HG03064 (cell line): ENCODE data around the gene MRPS34.

Experiments
- ATAC-seq: cut with Tn5 transposase; IDR thresholded peaks from one replicate; pipeline ENCODE4 v1.9.1; 2021; ENCODE audit warnings: low read depth; ENCODE audit not compliant: unreplicated experiment

The MRPS34 gene

DNA sequence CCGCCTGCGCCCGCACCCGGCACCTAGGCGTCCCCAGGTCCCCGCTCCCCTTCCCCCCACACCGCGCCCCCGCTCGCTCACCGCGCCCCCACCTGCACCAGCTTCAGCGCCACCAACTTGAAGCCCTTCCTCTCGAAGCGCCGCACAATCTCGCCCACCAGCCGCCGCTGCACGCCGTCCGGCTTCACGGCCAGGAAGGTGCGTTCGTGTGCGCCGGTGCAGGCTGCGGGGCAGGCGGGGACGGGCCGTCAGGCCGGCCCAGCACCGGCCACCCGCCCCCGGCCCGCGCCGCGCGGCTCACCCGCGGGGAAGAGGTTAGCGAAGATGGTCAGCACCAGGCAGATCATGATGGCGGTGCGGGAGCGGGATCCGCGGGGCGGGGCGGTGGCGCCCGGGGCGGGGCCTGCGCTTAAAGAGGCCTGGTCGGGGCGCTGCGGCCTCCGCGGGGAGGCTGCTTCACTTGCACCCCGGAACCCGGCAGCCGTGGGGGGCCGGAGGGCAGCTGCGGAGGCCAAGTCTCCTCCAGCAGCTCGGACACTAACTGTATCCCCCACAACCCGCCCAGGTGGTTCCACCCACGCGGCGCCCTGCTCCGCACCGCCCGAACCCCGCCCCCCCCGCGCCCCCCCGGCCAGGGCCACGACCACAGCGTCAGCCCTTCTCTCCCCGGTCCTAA is 1.6 kb downstream of the MRPS34 start, which contains the start of gene NME3:
TSS of gene NME3 (minus strand) at position 356 of the 676 bp plus-strand sequence. CDS start at position 347, 9 bp downstream.
- no peak for ATAC-seq

DNA sequence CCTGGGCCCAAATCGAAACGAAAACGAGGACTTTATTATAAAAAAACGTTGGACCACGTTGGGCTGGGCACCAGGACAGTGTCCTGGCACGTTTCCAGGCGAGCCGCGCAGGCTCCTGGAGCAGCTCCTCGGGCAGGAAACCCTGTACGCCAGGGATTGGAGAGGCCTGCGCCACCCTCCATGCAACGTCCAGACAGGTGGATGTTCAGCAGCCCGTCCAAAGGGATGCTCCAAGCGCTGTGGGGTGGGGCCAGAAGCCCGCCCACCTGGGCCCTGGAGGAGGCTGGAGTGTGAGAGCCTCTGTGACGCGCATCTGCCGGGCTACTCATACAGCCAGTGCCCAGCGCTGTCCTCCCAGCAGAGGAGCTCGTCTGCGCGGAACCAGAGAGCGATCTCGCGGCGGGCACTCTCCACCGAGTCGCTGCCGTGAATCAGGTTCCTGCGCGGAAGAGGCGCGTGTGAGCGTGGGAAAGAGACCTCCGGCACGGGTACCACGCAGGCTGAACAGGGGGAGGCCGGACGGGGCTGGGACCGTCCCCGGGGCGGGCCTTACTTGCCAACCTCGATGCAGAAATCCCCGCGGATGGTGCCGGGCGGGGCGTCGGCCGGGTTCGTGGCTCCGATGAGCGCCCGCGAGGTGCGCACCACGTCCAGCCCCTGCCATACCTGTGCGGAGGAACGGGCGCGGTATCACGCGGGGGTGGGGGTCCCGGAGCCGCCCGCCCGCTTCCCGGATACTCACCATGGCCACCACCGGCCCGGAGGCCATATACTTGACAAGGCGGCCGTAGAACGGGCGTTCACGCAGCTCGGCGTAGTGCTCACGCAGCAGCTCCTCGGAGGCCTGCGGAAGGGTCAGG is 2.4 kb downstream of the MRPS34 start:
- no peak for ATAC-seq

DNA sequence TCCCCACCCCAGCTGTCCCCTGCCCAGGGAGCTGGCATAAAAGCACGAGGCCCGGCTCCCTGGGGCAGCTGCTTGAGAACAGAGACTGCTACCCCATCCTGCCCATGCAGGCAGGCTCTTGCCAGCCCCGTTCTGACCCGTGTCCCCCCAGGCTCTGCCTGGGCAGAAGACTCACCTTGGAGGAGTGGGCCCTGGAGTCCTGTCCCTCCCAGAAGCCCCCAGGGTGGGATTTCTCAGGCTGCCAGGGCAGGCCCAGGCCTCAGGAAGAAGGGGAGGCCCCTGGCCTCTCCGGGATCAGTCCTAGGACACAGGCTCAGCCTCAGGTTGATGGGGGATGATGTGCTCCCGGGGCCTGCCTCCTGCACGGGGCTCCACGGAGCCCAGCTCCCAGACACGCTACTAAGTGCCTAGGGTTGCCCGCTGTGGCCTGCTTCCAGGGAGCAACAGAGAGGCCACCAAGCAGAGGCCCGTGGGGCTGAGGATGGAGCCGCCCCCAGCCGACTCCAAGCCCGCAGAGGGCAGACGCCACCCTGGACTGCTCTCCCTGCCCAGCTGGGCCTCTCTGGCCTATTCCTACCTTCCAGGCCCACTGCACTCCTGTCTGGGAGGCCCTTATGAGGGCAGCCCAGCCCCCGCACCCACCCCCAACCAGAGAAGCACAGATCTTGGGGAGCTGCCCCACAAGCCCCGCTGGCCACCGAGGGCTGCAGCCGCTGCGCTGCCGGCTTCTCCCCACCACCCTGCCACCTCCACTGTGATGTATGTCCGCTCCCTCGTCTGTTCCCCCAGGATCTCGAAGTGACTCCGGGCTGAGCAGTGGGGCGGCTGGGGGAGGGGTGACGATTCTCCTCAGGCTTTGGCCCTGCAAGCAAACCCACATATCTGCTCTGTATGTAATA is 3.3 kb downstream of the MRPS34 start:
- ATAC-seq = no peak

DNA sequence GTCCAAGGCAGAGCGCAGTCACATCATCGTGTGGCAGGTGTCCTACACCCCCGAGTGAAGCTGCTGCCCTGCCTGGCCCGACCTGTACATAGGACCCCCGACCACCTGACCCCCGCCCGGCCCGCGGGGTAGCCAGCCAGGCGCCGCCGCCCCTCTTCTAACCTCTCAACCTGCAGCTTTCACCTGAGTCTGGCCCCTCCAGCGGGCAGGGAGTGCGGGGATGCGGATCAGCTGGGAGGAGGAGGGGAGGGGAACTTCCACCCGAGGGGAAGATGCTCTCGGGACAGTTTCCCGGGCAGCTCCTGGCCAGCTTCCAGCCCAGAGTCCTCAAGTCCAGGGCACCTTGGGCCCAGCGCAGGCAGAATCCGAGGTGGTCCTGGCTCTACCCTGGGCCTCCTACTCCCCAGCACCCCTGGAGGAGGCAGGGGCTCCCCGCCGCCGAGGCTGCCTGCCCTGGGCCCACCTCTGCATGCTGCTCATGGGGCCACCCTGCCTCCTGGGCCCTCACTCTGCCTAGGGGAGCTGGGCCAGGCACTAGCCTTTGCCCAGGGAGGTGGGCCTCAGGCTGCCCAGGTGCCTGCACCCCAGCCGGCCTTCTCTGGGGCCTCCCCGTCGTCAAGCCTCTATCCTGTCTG is 4.0 kb downstream of the MRPS34 start:
- ATAC-seq = no peak

DNA sequence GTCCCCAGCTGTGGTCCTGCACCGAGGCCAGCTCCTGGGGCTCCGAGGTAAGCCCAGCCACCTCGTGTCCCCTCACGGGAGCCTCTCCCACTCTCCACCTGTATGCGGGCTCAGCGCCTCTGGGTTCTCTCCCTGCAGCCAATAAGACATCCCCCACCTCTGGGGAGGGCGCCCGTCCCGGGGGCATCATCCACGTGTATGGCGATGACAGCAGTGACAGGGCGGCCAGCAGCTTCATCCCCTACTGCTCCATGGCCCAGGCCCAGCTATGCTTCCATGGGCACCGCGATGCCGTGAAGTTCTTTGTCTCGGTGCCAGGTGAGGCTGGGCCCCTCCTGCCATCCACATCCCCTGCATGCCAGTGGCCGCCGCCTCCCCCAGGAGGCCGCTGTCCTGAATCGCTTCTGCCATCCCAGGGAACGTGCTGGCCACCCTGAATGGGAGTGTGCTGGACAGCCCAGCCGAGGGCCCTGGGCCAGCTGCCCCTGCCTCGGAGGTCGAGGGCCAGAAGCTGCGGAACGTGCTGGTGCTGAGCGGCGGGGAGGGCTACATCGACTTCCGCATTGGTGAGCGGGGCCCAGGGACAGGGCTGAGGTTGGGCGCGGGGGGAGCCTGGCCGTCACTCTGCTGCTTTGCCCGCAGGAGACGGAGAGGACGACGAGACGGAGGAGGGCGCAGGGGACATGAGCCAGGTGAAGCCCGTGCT is 4.7 kb downstream of the MRPS34 start:
- no peak for ATAC-seq

DNA sequence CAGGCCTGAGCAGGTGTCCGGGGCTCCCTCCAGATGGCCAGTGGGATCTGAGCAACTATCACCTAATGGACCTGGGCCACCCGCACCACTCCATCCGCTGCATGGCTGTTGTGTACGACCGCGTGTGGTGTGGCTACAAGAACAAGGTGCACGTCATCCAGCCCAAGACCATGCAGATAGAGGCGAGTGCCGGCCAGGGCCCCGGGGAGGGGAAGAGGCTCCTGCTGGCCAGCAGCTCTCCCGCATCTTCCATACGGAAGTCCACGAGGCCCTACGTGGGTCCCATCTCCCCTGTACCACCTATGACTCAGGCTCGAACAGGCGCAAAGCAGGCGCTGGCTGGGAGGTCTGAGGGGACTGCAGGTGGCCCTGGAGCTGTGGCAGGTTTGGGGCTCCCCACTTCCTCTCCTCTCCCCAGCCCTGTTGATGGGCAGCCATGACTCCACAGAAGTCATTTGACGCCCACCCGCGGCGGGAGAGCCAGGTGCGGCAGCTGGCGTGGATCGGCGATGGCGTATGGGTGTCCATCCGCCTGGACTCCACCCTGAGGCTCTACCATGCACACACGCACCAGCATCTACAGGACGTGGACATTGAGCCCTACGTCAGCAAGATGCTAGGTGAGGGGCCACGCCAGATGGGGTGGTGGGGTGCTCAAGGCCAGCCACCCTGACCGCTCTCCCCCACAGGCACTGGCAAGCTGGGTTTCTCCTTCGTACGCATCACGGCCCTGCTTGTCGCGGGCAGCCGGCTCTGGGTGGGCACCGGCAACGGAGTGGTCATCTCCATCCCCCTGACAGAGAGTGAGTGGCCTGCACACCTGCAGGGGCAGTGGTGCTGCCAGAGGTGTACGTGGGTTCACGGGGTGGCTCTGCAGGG is 5.6 kb downstream of the MRPS34 start:
- no peak for ATAC-seq

DNA sequence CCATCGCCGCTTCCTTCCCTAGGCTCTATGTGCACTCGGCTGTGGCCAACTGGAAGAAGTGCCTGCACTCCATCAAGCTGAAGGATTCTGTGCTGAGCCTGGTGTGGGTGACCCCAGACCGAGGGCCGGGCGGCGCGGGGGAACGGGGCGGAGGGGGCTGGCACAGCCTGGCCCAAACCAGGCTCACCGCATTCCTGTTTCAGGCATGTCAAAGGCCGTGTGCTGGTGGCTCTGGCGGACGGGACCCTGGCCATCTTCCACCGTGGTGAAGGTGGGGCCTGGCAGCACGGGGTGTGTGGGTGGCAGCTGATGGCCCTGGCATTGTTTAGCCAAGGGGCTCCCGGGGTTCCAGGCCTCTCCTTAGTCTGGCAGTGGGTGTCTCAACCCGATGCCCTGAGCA is 6.2 kb downstream of the MRPS34 start:
- no peak for ATAC-seq

DNA sequence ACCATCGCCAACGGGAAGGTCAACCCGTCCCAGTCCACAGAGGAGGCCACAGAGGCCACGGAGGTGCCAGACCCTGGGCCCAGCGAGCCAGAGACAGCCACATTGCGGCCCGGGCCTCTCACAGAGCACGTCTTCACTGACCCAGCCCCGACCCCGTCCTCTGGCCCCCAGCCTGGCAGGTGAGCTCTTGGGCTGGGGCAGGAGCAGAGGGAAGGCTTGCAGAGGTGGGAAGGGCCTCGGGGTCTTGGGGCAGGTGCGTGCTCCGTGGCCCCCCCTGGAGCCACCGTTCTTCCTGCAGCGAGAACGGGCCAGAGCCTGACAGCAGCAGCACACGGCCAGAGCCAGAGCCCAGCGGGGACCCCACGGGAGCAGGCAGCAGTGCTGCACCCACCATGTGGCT is 6.7 kb downstream of the MRPS34 start:
- no peak for ATAC-seq

DNA sequence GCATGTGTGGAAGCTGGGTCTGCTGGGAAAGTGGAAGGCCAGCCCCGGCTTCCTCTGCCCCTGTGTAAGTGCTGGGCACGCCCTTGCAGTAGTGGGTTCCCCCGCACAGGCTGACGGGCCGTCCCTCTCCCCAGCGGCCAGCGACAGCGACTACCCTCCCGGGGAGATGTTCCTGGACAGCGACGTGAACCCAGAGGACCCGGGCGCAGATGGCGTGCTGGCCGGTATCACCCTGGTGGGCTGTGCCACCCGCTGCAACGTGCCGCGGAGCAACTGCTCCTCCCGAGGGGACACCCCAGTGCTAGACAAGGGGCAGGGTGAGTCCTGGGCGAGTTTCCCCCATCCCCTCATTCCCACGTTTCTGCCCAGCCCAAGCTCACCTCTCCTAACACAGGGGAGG is 7.1 kb downstream of the MRPS34 start:
- no peak for ATAC-seq

DNA sequence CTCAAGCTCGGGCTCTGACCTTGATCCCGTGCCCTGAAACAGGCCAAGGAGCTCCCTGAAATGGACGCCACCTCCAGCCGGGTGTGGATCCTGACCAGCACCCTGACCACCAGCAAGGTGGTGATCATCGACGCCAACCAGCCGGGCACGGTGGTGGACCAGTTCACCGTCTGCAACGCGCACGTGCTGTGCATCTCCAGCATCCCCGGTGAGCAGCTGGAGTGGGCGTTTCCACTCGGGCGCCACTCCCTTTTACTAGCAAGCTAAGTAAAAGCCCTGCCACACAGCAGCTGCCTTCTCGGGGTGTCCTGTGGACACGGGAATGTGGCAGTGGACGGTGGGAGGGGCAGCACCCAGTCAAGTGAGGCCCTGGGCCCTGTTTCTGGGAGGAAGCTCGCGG is 8.0 kb downstream of the MRPS34 start:
- no peak for ATAC-seq

DNA sequence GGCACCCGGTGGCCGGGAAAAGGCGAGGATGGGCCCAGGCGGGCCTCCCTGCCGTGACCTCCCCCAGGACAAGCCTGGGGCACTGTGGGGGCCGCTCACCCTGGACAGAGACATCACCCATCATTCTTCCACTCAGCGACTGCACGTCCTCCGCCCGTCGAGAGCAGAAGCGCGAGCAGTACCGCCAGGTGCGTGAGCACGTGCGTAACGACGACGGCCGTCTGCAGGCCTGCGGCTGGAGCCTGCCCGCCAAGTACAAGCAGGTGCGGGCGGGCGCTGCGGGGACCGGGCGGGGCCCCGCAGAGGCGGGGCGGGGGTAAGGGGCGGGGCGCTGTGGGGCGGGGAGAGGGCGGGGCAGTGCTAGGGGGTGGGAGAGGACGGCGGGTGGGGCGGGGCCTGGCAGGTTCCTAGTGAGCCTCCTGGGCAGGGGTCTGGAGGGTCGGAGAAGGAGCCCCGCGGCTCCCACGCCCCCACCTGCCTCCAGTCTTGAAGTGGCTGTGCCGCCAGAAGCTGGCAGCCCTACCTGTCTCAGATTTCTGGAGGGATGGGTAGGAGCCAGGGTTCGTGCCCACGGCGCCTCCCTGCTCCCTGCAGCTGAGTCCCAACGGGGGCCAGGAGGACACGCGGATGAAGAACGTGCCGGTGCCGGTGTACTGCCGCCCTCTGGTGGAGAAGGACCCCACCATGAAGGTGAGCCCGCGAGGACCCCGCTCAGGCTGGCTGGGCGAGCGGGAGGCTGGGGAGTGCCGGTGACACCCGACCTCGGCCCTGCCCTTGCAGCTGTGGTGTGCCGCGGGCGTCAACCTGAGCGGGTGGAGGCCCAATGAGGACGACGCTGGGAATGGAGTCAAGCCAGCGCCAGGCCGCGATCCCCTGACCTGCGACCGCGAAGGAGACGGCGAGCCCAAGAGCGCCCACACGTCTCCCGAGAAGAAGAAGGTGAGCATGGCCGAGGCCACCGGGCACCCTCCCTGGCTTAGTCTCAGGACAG is 9.1 kb downstream of the MRPS34 start:
- ATAC-seq = no peak

DNA sequence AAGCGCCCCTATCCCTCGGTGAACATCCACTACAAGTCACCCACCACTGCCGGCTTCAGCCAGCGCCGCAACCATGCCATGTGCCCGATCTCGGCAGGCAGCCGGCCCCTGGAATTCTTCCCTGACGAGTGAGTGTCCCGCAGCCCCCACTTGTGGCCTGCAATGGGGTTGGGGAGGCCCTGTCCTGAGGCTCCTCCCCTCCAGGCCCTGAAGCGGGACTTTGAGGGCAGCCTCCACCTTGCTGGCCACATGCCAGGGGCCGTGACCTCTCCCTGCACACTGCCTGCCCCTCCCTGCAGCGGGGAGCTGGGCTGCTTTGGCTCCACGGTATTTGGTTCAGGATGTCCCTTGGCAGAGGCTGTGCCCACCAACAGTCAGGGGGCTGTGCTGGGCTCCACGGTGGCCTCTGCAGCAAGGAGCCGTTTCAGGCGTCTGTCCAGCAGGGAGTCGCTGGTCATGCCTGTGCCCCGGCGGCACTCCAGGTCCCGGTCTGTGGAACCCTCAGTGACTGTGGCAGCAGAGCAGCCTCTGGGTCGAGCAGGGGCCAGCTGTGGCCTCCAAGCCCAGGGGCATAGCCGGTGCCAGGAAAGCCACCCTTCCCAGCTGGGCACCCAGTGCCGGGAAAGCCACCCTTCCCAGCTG is 9.9 kb downstream of the MRPS34 start:
- no peak for ATAC-seq

DNA sequence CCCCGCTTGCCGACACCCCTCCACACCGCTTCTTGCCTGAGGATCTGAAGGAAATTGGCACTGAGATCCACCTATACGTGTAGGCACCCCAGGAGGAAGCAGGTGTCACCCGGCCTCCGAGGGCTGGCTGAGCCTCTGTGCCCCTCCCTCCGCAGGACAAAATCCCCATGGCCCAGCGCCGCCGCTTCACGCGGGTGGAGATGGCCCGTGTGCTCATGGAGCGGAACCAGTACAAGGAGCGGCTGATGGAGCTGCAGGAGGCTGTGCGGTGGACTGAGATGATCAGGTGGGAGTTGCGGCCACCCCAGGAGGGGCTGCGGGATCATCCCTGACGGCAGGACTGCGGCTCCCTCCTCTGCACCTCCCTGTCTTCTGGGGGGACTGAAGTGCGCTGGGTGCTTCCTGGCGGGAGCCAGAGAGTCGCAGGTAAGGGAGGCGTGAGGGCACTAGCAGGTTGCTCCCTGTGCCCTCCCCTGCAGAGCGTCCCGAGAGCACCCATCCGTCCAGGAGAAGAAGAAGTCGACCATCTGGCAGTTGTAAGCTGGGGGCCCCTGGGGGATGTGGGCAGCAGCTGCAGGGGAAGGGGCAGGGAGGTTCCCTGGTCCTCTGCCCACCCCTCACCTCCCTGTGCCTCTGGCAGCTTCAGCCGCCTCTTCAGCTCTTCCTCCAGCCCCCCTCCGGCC is 10.6 kb downstream of the MRPS34 start:
- no peak for ATAC-seq

DNA sequence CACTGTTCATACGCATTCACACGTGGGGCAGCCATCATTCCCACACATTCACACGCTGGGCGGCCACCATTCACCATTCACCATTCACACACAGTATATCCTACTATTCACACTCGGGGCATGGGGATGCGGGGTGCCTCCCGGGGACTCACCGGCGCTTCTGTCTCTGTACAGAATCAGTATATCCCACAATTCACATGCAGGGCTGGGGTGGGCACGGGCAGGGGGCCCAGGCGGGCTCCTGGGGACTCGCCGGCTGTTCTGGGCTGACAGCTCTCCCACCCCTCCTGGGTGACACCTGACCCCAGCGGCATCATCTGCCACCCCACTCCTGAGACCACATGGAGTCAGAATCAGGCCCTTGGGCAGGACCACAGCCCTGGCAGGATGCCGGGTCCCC is 11.2 kb downstream of the MRPS34 start:
- ATAC-seq = no peak

DNA sequence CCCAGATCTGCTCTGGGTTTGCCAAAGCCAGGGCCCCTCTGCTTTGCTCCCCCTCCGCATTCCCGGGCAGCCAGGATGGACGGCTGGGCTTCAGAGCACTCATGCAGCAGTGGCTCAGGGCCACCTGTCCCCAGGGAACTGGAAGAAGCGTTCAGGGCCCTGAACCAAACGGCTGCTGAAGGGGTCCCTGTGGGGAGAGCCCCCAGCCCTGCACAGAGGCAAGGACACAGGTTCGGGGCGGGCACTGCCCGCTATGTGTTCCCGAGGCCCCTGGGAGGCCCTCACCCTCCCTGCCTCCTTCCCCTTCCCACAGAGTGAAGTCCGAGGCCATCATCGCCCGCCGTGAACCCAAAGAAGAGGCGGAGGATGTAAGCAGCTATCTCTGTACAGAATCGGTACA is 12.0 kb downstream of the MRPS34 start:
- ATAC-seq = no peak

DNA sequence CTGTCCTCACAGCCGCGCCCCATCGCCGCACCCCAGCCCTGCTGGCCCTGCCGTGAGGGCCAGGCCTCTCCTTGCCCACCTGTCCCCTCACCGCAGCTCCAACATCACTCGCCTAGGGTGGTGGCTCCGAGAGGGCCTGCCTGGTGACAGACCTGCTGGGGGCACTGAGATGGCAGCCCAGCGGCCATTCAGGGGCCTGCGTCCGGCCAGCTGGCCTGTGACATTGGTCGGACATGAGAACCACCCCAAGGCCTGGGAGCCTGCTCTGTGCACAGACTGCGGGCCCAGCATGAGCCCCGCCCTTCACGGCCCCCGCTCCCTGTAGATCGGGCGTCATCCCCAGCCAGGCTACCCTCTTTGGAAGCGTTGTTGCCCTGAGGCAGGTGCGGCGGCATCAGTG is 13.4 kb downstream of the MRPS34 start:
- ATAC-seq = no peak

DNA sequence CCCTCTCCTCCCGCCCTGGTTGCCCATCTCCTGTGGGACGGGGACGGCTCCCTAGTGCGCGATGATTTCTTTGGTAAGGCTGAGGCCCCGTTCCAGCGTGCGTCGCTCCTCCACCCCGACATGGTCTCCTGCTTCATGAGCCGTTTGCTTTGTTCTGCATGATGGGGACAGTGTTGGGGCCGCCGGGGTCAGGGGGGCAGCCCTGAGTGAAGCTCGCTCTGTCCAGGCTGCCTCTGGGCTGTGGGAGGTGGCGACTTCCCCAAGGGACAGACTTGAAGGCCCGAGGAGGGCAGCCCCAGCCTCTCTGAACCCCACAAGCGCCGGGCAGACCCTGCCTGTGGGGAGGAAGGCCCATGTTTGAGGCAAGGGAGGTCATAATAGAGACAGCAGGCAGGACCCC is 14.0 kb downstream of the MRPS34 start:
- ATAC-seq = no peak
